Activated gamma-delta T cell treated with Interleukin-2 at 50 U/mL for 16 hours (primary cell): ENCODE data around the gene RASSF1.
"Not testable (repeated sequence)": the region's sequence is repeated elsewhere in the genome, so short reads cannot be mapped to it uniquely, and the experiment has no call there.

Experiments
- DNase-seq: peaks from one replicate; pipeline ENCODE4 v3.0.0-alpha.2; 2020

Gene RASSF1

DNA sequence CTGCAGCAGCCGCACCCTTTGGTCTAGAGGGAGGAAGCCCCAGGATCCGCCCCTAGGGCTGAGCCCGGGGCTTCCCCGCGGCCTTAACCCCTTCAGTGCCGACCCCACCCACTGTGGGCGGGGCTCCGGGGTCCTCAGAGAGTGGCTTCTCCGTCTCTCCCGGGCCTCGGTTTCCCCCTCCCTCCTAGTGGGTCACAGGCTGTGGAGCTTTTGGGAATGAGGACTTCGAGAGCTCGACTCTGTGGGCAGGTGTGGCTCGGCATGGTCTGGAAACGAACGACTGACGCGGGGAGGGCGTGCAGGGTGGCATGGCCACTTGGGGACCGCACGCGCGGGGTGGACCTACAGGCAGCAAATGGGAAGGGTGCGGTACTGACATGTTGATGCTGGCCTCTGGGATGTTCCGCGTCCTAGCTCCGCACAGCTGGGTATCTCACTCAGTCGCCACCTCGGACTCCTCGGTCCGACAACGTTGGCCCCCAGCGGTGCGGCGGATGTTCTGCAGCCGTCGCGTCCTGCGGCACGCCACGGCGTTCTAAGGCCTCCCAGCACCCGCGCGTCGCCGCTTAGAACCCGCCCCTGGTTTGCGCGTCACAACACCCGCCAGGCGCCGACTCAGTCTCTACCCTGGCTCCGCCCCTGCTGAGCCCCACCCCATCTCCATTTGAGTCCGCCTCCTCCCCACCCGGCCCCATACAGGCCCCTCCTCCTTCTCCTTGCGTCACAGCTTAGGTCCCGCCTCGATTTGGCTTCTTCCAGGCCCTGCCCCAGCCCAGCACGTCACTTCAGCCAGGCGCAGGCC lies 41.6 kb downstream of the RASSF1 start, which contains the start of the genes HYAL3 and NAA80:
TSS of gene HYAL3 (minus strand) at position 570 of the 802 bp plus-strand sequence. CDS start 3,803 bp downstream, outside the sequence.
TSS of gene NAA80 (minus strand) at position 570 of the 802 bp plus-strand sequence. CDS start 1,942 bp downstream, outside the sequence.
- DNase-seq, result peak; percentile 99

DNA sequence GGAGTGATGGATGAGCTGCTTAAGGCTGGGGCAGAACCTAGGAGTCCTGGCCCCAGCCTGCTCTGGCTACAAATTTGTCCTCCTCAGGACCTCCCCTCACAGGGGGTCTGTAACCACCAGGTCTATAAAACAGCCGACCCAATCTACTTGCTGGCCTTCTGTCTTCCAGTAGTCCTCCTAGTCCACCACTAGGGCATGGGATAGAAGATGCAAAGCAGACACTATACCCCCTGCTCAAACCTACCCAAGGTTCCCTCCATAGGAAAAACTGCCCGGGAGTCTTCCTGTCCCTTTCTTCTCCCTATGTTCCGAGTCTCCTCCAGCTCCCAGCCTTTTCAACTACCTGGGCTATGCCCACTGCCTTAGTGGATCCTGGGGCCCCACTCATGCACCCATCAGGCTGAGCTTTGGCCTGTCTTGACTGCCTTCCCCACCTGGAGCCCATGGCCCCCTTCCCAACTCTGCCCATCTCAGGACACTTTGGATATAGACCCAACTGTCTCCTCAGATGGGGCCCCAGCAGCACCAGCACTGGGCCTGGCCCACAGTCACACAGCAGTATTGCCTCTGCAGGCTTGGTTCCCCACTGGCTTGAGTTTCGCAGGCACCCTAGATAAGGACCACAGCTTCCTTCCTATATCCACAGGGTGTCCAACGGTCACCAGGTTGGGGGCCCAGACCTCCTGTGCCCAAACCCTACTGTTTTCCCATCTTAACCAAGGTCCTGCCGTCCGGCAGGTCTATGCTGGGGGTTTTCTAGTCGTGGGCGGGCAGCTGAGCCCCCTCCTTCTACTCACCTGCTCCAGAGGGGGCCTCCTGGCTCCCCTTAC lies 42.5 kb downstream of the RASSF1 start:
- DNase-seq, result no peak

DNA sequence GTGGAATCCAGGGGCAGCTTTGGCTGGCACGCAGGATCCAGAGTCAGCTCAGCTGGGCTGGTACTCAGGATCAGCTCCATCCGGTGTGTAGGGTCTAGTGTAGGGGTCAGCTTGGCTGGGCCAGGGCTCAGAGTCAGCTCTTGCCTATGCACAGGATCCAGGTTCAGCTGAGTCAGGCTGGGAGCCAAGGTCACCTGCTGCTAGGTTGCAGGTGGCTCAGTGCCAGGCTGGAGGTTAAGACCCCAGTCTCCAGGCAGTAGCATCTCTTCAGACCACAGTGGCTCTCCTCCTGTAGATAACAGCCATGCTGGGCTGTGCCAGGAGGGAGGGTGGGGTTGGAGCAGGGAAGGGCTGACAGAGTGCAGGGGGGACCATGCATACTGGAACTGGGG lies 43.3 kb downstream of the RASSF1 start:
- DNase-seq, result no peak

DNA sequence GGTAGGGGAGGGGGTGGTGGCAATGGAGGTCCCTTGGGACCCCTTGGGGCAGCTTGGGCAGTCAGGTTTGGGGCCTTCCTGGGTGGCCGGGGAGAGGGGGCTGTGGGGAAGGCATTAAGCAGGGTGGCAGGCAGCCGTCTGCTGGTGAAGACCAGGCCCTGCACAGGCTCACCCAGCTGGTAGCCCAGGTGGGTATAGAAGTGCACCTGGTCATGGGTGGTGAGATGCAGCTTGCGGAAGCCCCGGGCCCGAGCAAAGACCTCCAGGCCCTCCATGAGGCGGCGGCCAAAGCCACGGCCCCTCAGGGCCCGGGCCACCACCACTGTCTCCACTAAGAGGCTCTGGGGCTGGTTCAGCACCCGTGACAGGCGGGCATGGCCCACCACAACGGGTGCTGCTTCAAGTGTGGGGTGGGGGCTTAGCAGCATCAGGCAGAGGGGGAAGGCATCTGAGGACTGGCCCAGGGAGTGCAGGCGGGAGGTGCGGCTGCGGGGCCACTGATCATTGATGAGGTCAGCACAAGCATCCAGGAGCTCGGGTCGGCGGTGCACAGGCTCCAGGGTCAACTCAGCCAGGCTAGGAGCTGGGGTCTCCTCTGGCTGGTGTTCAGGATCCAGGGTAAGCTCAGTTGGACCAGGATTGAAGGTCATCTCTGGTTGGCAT lies 43.8 kb downstream of the RASSF1 start:
- DNase-seq, result no peak

DNA sequence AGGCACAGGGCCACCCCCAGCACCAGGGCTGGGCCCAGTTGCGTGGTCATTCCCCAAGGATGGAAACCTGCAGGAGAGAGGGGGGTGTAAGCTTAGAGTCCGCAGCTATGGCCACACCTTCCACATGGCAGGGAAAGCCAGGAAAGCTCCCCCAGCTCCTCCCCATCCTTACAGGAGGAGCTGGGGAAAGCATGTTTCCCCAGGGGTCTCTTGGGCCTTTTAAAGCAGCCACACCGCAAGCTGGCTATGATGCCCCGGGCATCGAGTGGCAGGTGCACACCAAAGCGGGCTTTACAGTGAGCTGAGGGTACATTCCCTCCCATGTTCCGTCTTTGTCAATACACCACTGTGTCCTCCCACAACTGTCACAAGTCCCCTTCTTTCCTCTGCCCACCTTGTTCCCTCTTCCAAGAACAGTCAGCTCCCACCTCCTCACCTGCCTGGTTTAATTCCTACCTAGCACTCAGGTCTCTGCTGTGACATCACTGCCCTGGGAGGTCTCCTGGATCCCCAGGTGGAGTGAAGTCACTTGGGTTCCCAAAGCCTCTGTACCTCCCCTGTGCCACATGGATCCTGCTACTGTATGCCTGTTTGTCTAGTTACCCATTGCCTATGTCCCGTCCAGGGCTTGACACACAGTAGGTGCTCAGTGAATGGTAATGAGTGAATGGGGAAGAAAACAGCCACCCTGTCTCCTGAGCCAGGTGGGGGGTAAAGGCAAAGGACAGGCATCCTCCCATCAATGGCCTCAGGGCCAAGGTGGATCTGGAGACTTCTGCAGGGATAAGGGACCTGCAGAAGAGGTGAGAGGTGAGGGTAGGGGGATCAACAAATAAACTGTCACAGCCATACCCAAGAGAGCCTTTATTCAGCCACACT lies 44.8 kb downstream of the RASSF1 start:
- no peak for DNase-seq

DNA sequence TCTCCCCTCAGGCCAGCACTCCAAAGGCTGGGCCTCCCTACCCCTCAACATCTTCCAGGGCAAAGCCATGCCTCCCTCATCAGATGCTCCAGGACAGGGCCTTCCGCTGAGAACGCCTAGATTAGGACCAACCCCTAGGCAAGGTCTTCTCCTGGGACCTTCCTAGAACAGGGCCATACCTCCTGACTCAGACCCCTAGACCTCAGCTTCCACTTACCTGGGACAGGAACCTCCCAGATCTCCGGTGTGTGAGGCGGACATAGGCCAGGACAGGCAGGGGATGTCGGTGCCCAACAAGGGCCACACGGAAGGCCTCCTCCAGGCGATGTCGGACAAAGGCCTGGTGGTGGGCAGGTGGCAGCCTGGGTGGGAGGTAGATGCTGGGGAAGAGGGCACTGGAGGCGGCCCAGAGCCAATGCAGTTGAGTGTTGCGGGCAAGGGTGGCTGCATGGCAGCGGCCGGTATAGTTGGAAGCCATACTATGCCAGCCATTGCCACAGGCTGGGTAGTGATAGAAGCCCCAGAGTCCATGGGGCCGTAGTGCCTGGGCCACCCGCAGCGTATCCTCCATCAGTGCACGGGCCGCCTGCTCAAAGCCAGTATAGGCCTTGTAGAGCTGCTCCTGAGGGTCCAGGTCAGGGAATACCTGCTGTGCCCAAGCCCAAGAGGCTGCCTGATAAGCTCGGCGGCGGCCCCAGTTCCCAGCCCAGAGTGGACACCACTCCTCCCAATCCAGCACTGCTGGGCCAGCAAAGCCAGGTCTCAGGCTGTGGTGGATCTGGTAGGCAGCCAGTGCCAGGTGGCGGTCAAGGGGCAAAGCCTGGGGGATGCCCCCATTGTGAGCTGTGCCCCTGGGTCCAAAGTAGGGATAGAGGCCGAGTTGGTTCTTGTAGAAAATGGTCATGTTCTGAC lies 45.9 kb downstream of the RASSF1 start:
- DNase-seq, result no peak

DNA sequence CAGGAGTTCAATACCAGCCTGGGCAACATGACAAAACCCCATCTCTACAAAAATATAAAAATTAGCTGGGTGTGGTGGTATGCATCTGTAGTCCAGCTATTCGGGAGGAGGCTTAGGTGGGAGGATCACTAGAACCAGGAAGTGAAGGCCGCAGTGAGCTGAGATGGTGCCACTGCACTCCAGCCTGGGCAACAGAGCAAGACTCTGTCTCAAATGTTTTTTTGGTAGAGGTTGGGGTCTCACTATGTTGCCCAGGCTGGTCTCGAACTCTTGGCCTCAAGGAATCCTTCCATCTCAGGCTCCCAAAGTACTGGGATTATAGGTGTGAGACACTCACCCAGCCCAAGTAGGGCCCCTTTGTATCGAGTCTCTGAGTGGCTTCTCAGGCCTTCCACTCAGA lies 46.5 kb downstream of the RASSF1 start:
- DNase-seq, result no peak

DNA sequence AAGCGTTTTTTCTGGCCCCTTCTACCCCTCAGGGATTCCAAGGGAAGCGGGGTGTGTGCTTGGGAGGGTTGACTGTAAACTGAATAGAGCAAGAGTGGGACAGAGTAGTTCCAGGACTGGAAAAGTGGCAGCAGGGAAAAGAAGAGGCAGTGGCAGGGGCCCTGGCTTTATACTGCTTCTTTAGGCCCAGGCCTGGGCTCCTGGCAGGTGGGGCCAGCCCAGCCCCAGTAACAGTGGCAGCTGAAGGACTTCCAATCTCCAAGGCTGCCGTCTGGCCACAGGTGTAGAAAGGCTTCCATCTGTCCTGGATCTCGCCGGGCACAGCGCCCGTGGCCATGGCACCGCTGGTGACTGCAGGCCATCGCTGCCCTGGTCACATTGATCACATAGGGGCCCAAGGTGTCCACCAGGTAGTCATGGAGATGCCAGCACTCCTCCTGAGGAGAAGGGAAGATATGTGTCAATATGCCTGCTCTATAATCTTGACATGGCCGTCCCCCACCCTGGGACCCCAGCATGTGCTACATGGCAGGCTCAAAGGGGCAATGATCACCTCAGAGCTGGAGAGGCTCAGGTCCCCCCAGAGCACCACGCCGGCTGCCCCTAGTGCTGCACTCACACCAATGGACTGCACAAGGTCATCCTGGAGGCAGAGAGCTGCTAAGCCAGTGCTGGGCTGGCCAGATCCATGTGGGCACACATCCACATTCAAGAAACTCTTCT lies 47.4 kb downstream of the RASSF1 start:
- DNase-seq, result no peak

DNA sequence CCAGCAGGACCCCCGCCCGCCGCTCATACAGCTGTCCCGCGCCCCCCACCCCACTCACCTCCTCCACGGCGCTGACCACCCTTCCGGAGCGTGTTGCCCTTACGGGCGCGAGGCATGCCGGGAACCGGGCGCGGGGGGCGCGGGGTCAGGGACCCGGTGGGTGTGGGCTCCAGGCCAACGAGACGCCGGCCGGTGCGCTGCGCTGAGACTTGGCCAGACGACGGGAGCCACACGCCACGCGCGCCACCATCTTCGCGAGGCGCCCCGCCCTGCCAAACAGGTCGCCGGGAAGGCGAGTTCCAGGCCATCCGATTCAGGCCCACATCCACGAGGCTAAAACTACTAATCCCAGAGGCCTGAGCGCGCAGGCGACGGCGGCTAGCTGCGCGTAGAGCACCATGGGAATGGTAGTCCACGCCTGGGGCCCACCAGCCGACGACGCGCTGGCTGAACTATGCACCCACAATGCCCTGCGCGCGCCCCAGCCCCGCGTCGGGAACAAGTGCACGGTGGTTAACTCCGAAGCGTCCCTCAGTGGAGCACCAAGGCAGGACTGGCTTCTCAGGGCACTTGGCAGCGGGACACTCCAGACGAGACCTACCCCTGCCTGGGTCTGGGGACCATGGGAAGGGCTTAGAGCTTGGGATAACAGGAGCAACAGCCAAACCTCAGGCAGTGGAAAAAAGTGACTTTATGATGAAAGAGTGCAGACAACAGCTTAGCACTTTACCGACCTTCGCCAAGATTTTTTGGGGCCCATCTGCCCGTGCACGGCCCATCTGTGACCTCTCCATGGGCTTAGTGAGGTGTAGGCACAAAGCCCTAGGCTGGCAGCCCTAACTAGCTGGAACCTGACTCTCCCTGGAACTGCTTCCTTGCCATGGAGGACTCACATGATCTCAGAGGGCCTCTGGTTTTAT lies 48.2 kb downstream of the RASSF1 start, which contains the start of gene IFRD2:
TSS of gene IFRD2 (minus strand) at position 271 of the 920 bp plus-strand sequence. CDS start at position 116, 155 bp downstream.
- DNase-seq, result peak; percentile 93

DNA sequence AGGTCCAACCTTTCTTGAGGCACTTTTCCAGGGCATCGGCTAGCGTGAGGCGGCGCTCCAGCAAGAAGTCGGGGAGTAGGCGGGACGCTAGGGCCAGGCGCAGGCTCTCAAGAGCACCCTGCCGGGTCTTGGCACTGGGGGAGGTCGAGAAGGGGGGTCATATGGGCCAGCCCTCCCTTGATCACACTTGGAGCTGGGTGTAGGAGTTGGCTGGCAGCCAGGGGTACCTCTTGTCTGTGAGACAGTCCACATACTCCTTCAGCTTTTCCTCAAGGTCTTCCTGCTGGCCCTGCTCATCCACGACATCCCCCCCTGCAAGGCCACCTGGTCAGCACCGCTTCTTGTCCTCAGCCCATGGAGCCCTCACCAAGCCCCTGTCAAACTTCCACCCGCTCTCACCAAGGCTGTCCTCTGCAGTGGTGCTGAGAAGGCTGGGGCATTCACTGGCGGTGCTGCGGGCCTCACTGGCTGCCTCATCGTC lies 50.4 kb downstream of the RASSF1 start:
- no peak for DNase-seq

DNA sequence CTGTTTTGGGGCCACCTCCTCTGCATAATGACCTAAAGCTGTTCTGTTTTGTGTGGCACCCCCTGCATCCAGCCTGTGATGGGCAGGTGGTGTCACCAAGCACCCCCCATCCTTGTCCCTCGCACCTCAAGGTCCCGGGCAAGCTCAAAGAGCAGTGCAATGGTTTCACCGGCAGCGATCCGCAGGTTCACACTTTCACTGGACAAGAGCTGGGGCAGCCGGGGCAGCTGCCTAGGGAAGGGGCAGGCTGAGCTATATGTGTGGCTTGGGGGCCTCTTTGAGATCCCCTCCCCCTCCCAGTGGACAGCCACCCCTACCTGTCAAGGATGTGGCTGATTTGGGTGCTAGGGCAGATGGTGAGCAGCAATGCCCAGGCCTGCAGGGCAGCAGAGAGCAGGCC lies 51.5 kb downstream of the RASSF1 start:
- no peak for DNase-seq

DNA sequence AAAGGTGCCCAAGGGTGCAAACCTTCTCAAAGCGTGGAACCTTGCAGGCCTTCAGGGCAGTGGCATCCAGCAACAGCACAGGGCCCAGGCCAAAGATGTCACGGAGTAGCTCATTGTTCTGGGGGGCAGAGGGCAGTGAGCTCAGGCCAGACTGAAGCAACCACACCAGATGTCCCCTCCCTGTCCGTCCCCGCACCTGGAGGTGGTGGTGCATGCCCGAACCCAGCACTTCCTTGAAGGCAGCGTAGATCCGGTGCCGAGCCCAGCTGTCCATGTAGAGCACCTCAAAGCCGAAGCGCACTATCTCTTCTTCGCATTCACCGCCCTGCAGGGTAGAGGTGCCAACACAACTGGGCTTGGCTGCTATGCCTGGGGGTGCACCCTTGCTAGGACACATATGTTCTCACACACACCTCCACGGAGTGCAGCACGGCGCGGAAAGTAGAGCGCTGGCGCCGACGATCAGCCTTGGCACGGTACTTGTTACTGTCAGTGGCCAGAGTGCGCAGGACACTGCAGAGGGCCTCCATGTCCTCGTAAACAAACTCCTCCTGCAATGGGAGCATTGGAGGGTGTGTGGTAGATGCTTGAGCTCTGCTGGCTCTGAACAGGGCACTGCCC lies 52.1 kb downstream of the RASSF1 start:
- no peak for DNase-seq

DNA sequence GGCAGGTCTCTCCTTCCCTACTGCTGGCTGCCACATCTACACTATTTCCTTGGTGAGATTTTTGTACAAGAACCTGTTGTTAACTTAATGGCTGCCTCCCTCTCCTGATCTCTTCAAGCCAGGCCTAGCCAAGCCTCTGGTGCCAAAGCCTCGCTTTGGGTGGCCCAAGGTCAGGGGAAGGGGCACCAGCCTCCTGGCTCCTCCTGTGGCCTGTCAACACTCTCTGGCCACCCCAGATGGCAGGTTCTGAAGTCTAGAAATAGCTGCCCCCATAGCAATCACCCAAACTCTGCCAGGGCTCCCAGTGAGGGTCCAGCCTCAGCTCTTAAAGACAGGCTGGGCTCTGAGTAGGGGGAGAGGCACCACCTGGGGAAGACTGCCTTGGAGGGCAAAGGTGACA lies 53.4 kb downstream of the RASSF1 start:
- DNase-seq, result no peak

DNA sequence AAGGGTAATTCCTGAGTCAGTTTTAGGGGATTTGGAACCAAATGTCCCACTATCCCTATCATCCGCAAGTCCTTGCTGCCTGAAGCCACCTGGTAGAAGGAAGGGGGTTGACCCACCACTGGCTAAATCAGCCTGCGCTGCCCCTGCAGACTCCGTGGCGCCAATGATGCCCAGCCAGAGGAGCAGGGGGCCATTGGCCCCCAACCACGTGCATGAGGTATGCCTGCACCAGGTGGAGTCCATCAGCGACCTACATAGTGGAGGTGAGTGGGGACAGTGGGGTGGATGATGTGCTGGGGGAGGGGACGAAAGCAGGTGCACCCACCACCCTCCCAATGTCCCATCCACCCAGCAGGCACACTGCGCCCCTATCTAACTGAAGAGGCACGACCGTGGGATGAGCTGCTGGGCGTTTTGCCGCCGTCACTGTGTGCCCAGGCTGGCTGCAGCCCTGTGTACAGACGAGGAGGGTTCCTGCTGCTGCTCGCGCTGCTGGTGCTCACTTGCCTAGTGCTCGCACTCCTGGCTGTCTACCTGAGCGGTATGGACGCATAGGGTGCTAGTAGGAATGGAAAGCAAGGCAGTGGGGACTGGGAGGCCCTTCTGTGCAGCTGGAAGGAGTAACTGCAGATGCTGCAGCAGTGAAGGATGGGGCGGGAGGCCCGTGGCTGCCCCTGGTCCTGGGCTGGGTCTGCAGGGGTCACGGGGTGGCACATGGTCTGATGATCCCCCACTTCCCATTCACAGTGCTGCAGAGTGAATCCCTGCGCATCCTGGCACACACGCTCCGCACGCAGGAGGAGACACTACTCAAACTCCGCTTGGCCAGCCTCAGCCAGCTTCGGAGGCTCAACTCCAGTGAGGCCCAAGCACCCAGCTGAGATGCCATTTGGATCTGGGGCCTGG lies 54.1 kb downstream of the RASSF1 start:
- DNase-seq, result no peak

DNA sequence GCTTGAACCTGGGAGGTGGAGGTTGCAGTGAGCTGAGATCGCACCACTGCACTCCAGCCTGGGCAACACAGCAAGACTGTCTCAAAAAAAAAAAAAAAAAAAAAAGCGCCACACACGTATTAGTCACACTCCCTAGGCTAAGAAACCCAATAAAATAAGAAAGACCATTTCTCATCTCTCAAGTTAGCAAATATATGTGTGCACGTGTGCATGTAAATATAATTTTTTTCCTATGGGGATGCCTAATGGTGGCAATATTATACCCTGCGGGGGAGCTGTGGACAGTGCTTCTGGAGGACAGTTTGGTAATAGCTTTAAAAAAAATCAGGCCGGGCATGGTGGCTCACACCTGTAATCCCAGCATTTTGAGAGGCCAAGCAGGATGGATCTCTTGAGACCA lies 56.5 kb downstream of the RASSF1 start:
- DNase-seq, result not testable (repeated sequence)
